CD4-positive, alpha-beta T cell (primary cell): ENCODE data around the gene SCN10A. TPM values are rescaled to one million over a fixed set of nuclear protein-coding genes. Genes with fewer than 3 reads are reported as not detected.

ENCODE experiments used
- ATAC-seq: fragments of 200-7000 bp; cut with Tn5 transposase; one replicate; pipeline ENCODE4 v1.10.0; 2022; ENCODE audit warnings: mild to moderate bottlenecking; ENCODE audit not compliant: poor library complexity
- CTCF ChIA-PET: fragments of 350-600 bp; sonication (Branson Sonifier 250); formaldehyde crosslinking; loops from one replicate; lab custom pipeline; 2021; ENCODE audit warnings: antibody characterized with exemption, inconsistent platforms; lab: Charles Lee
- POLR2A ChIA-PET: fragments of 350-600 bp; sonication (Branson Sonifier 250); formaldehyde crosslinking; loops from one replicate; lab custom pipeline; 2021; ENCODE audit warnings: antibody characterized with exemption, inconsistent platforms; lab: Charles Lee
- DNase-seq, 14 experiments: peaks; one replicate each; pipeline ENCODE4 v3.0.0-alpha.2; 2013 to 2020; ENCODE audit warnings: mixed read lengths in 2 of 14
- H3K27ac ChIP-seq, 2 donors: one replicate each; pipeline versions ENCODE4 v1.5.1 to v1.7.0; 2013; ENCODE audit warnings: low read length in 2 of 2, low read depth in 1 of 2, mild to moderate bottlenecking in 1 of 2
- H3K27me3 ChIP-seq, 2 experiments: 1 replicate in 1 of 2; 2 replicates in 1 of 2; pipeline versions ENCODE4 v1.6.1 to v1.7.0; 2013; ENCODE audit warnings: low read length in 2 of 2, control low read depth in 1 of 2, mild to moderate bottlenecking in 1 of 2, moderate library complexity in 1 of 2; ENCODE audit not compliant: insufficient read depth in 2 of 2, control insufficient read depth in 1 of 2
- H3K36me3 ChIP-seq: one replicate; pipeline ENCODE4 v1.6.1; 2013; ENCODE audit warnings: low read length, control low read depth; ENCODE audit not compliant: insufficient read depth
- H3K4me1 ChIP-seq: one replicate; pipeline ENCODE4 v1.6.1; 2013; ENCODE audit warnings: low read length, control low read depth; ENCODE audit not compliant: insufficient read depth
- H3K4me3 ChIP-seq: one replicate; pipeline ENCODE4 v1.5.1; 2013; ENCODE audit warnings: mild to moderate bottlenecking, low read length, moderate library complexity
- H3K9me3 ChIP-seq, 2 experiments: 1 replicate in 1 of 2; 2 replicates in 1 of 2; pipeline versions ENCODE4 v1.6.1 to v1.7.0; 2013; ENCODE audit warnings: low read length in 2 of 2, mild to moderate bottlenecking in 2 of 2, control low read depth in 1 of 2, moderate library complexity in 1 of 2; ENCODE audit not compliant: control insufficient read depth in 1 of 2, insufficient read depth in 1 of 2
- H3K27ac Mint-ChIP-seq: one replicate; pipeline ENCODE4 v1.8.0; 2020; ENCODE audit warnings: mixed read lengths
- H3K27me3 Mint-ChIP-seq: one replicate; pipeline ENCODE4 v1.8.0; 2021; ENCODE audit warnings: mixed read lengths
- H3K36me3 Mint-ChIP-seq: one replicate; pipeline ENCODE4 v1.8.0; 2021; ENCODE audit warnings: low read depth, mixed read lengths
- H3K4me1 Mint-ChIP-seq: one replicate; pipeline ENCODE4 v1.8.0; 2021; ENCODE audit warnings: low read depth, mixed read lengths
- H3K4me3 Mint-ChIP-seq: one replicate; pipeline ENCODE4 v1.8.0; 2020; ENCODE audit warnings: mild to moderate bottlenecking, mixed read lengths
- H3K9me3 Mint-ChIP-seq: one replicate; pipeline ENCODE4 v1.8.0; 2020; ENCODE audit warnings: mixed read lengths
- CTCF ChIP-seq: fragments of 200-600 bp; IDR thresholded peaks from one replicate; pipeline ENCODE4 v1.8.0; 2022; ENCODE audit warnings: antibody characterized with exemption, mild to moderate bottlenecking
- intact Hi-C, 2 experiments: fragments of 100-400 bp; cut with DNase I in 1 of 2; cut with micrococcal nuclease in 1 of 2; formaldehyde crosslinking; loops; one replicate each; pipeline versions ENCODE4 v1.15.1 to v1.9.0; 2023 to 2025; cut with DNase I, micrococcal nuclease
- total RNA-seq, 174 experiments: library from RNA in 2 of 174; stranded (reverse) in 2 of 174; gene quantifications; one replicate each; pipeline ENCODE4 v1.2.3 and lab custom pipeline; 2021 to 2026

Gene SCN10A
- total RNA-seq, 2 experiments from 2014 or later = not detected

GRCh38 chr3:38836561-38836960, 20.5 kb upstream of the SCN10A start:
- peaks cover 0 to 3% of the 10 kb centered on the region in 2 experiments for H3K27me3 ChIP-seq
- peaks cover 9% of the 10 kb centered on the region for H3K4me1 Mint-ChIP-seq
- no peak overlapping the region for H3K4me3 ChIP-seq
- no peak overlapping the region for H3K27ac Mint-ChIP-seq
- no peak for TF ChIP-seq CTCF
- CTCF ChIA-PET = no interaction called here
- H3K4me3 Mint-ChIP-seq = no peak overlapping the region
- no peaks in the 10 kb centered on the region for H3K9me3 Mint-ChIP-seq
- POLR2A ChIA-PET = no interaction called here
- H3K36me3 Mint-ChIP-seq = no peaks in the 10 kb centered on the region
- no peaks in the 10 kb centered on the region for H3K36me3 ChIP-seq
- peaks cover 6% of the 10 kb centered on the region for H3K4me1 ChIP-seq
- peaks cover 6% of the 10 kb centered on the region for H3K27me3 Mint-ChIP-seq
- intact Hi-C loops = no loop called here
- DNase-seq (no peak), ATAC-seq (no peak)
- no peaks in the 10 kb centered on the region for H3K9me3 ChIP-seq
- H3K27ac ChIP-seq = no peak overlapping the region

- Histone ChIP-seq H3K36me3 (no peaks in the 10 kb centered on the region), H3K9me3 (no peaks in the 10 kb centered on the region), H3K4me3 (no peak overlapping the region), H3K27me3 (no peaks in the 10 kb centered on the region), H3K27ac (no peak overlapping the region), H3K4me1 (peaks cover 6% of the 10 kb centered on the region)
- no peak overlapping the region for H3K4me3 Mint-ChIP-seq
- no peaks in the 10 kb centered on the region for H3K9me3 Mint-ChIP-seq
- intact Hi-C loops = no loop called here
- H3K4me1 Mint-ChIP-seq = peaks cover 9% of the 10 kb centered on the region
- ChIA-PET POLR2A (no interaction called here), CTCF (no interaction called here)
- ATAC-seq = no peak
- no peak overlapping the region for H3K27ac Mint-ChIP-seq
- peaks cover 4% of the 10 kb centered on the region for H3K27me3 Mint-ChIP-seq
- no peak for TF ChIP-seq CTCF
- H3K36me3 Mint-ChIP-seq = no peaks in the 10 kb centered on the region
- no peak for DNase-seq
Observed at GRCh38 chr3:38835939-38836338, 19.9 kb upstream of the SCN10A start.

- no peak for TF ChIP-seq CTCF
- peaks cover 6% of the 10 kb centered on the region for H3K4me1 ChIP-seq
- DNase-seq (no peak), ATAC-seq (no peak)
- no peak overlapping the region for H3K27ac ChIP-seq
- intact Hi-C loops = no loop called here
- no peaks in the 10 kb centered on the region for H3K9me3 ChIP-seq
- H3K9me3 Mint-ChIP-seq = no peaks in the 10 kb centered on the region
- no peaks in the 10 kb centered on the region for H3K36me3 Mint-ChIP-seq
- H3K27me3 Mint-ChIP-seq = peaks cover 4% of the 10 kb centered on the region
- no peaks in the 10 kb centered on the region for H3K36me3 ChIP-seq
- ChIA-PET POLR2A (no interaction called here), CTCF (no interaction called here)
- no peaks in the 10 kb centered on the region for H3K27me3 ChIP-seq
- H3K4me3 Mint-ChIP-seq = no peak overlapping the region
- H3K27ac Mint-ChIP-seq = no peak overlapping the region
- H3K4me3 ChIP-seq = no peak overlapping the region
- peaks cover 9% of the 10 kb centered on the region for H3K4me1 Mint-ChIP-seq
Observed at GRCh38 chr3:38834717-38835116, 18.7 kb upstream of the SCN10A start.
